Natural killer cell (primary cell): Measurements from ENCODE around the gene EI24. TPM values are rescaled to one million over a fixed set of nuclear protein-coding genes. Genes with fewer than 3 reads are reported as not detected.
A peak's percentile ranks its signal among the peaks of the same experiment; 100 is the strongest.

Experiments
- ATAC-seq, 3 donors: fragments of 150-1000 bp in 2 of 3; fragments of 200-7000 bp in 1 of 3; cut with Tn5 transposase; 1 replicate in 1 of 3; 2 replicates in 2 of 3; pipeline ENCODE4 v1.10.0; 2021; ENCODE audit warnings: mild to moderate bottlenecking in 2 of 3, moderate library complexity in 2 of 3
- DNase-seq, 2 donors: peaks; one replicate each; pipeline versions ENCODE4 v3.0.0 to v3.0.0-alpha.2; 2013 to 2021; ENCODE audit warnings: mixed read lengths in 1 of 2
- H3K27ac ChIP-seq: one replicate; pipeline ENCODE4 v1.5.1; 2013; ENCODE audit warnings: mild to moderate bottlenecking, low read length
- H3K27me3 ChIP-seq: one replicate; pipeline ENCODE4 v1.6.1; 2013; ENCODE audit warnings: low read length; ENCODE audit not compliant: control insufficient read depth, insufficient read depth
- H3K36me3 ChIP-seq: one replicate; pipeline ENCODE4 v1.6.1; 2013; ENCODE audit warnings: low read length; ENCODE audit not compliant: control insufficient read depth, insufficient read depth
- H3K4me1 ChIP-seq: one replicate; pipeline ENCODE4 v1.6.1; 2013; ENCODE audit warnings: low read length; ENCODE audit not compliant: control insufficient read depth, insufficient read depth
- H3K4me3 ChIP-seq: one replicate; pipeline ENCODE4 v1.5.1; 2013; ENCODE audit warnings: low read length
- H3K9me3 ChIP-seq: one replicate; pipeline ENCODE4 v1.6.1; 2013; ENCODE audit warnings: low read length; ENCODE audit not compliant: control insufficient read depth, insufficient read depth
- H3K27ac Mint-ChIP-seq, 2 donors: one replicate each; pipeline ENCODE4 v1.8.0; 2022; ENCODE audit warnings: mild to moderate bottlenecking in 2 of 2, mixed read lengths in 2 of 2, moderate library complexity in 1 of 2
- H3K27me3 Mint-ChIP-seq, 2 donors: one replicate each; pipeline ENCODE4 v1.8.0; 2022; ENCODE audit warnings: low read depth in 2 of 2, mixed read lengths in 2 of 2
- H3K36me3 Mint-ChIP-seq: one replicate; pipeline ENCODE4 v1.8.0; 2022; ENCODE audit warnings: mixed read lengths
- H3K4me1 Mint-ChIP-seq, 2 donors: one replicate each; pipeline ENCODE4 v1.8.0; 2022; ENCODE audit warnings: mixed read lengths in 2 of 2
- H3K4me3 Mint-ChIP-seq: one replicate; pipeline ENCODE4 v1.8.0; 2022; ENCODE audit warnings: mild to moderate bottlenecking, moderate library complexity, mixed read lengths
- H3K9me3 Mint-ChIP-seq, 2 donors: one replicate each; pipeline ENCODE4 v1.8.0; 2022; ENCODE audit warnings: mixed read lengths in 2 of 2
- WGBS: methylation state at CpG from one replicate; pipeline ENCODE4 v1.1.7; 2013; ENCODE audit warnings: missing lambda C conversion rate; ENCODE audit not compliant: insufficient coverage; 5-methylcytosine and 5-hydroxymethylcytosine counted together
- intact Hi-C: fragments of 100-400 bp; cut with micrococcal nuclease; formaldehyde crosslinking; loops from one replicate; pipeline ENCODE4 v1.14.2; 2022
- total RNA-seq, 4 donors: library from RNA; stranded (reverse); fragments of 120-200 nt in 1 of 4; gene quantifications; one replicate each; pipeline versions ENCODE4 v1.2.3 to v1.2.4, GENCODE V29; 2013 to 2022
- TF ChIP-seq, protein P1 (sequence below): fragments of 200-600 bp; IDR thresholded peaks from one replicate; pipeline ENCODE4 v1.8.0; 2022; ENCODE audit warnings: antibody characterized with exemption

Gene EI24
- total RNA-seq, 3 donors from 2014 or later (not counting 1 experiment from before 2014, with no cell fraction given), result 19.5 to 30.0 (median 20.2) TPM

- no peak overlapping the region for H3K27ac ChIP-seq
- no peaks in the 10 kb centered on the region for H3K9me3 Mint-ChIP-seq
- no peak overlapping the region for H3K4me3 ChIP-seq
- no peak overlapping the region for H3K4me3 Mint-ChIP-seq
- no peaks in the 10 kb centered on the region for H3K27me3 Mint-ChIP-seq
- no peaks in the 10 kb centered on the region for H3K27me3 ChIP-seq
- H3K4me1 ChIP-seq, result peaks cover 10% of the 10 kb centered on the region
- intact Hi-C loops, result no loop called here
- TF ChIP-seq, protein P1, sequence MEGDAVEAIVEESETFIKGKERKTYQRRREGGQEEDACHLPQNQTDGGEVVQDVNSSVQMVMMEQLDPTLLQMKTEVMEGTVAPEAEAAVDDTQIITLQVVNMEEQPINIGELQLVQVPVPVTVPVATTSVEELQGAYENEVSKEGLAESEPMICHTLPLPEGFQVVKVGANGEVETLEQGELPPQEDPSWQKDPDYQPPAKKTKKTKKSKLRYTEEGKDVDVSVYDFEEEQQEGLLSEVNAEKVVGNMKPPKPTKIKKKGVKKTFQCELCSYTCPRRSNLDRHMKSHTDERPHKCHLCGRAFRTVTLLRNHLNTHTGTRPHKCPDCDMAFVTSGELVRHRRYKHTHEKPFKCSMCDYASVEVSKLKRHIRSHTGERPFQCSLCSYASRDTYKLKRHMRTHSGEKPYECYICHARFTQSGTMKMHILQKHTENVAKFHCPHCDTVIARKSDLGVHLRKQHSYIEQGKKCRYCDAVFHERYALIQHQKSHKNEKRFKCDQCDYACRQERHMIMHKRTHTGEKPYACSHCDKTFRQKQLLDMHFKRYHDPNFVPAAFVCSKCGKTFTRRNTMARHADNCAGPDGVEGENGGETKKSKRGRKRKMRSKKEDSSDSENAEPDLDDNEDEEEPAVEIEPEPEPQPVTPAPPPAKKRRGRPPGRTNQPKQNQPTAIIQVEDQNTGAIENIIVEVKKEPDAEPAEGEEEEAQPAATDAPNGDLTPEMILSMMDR, result no peak
- H3K36me3 Mint-ChIP-seq, result peaks cover 15% of the 10 kb centered on the region
- no peak for ATAC-seq
- no peak for DNase-seq
- H3K9me3 ChIP-seq, result no peaks in the 10 kb centered on the region
- no peak overlapping the region for H3K27ac Mint-ChIP-seq
- peaks cover 23% of the 10 kb centered on the region for H3K36me3 ChIP-seq
- 96% methylated on average over 1 of the region's 1 CpG for WGBS
- H3K4me1 Mint-ChIP-seq, result peaks cover 13 to 14% of the 10 kb centered on the region in 2 donors
These were observed 18.2 kb downstream of the EI24 start for GRCh38 chr11:125587480-125587879.

- Histone ChIP-seq H3K27ac (no peak overlapping the region), H3K27me3 (no peaks in the 10 kb centered on the region), H3K9me3 (no peaks in the 10 kb centered on the region), H3K4me1 (peaks cover 16% of the 10 kb centered on the region), H3K36me3 (peaks cover 13% of the 10 kb centered on the region), H3K4me3 (no peak overlapping the region)
- Mint-ChIP-seq H3K4me1 (peaks cover 23 to 24% of the 10 kb centered on the region in 2 donors), H3K9me3 (no peaks in the 10 kb centered on the region), H3K27me3 (no peaks in the 10 kb centered on the region), H3K4me3 (no peak overlapping the region), H3K27ac (no peak overlapping the region), H3K36me3 (peaks cover 14% of the 10 kb centered on the region)
- DNase-seq (no peak), ATAC-seq (no peak)
- WGBS, result 91% methylated on average over 2 of the region's 3 CpGs
- intact Hi-C loops, result no loop called here
- TF ChIP-seq, protein P1, result no peak
These were observed 19.2 kb downstream of the EI24 start for GRCh38 chr11:125588505-125588904.

DNA sequence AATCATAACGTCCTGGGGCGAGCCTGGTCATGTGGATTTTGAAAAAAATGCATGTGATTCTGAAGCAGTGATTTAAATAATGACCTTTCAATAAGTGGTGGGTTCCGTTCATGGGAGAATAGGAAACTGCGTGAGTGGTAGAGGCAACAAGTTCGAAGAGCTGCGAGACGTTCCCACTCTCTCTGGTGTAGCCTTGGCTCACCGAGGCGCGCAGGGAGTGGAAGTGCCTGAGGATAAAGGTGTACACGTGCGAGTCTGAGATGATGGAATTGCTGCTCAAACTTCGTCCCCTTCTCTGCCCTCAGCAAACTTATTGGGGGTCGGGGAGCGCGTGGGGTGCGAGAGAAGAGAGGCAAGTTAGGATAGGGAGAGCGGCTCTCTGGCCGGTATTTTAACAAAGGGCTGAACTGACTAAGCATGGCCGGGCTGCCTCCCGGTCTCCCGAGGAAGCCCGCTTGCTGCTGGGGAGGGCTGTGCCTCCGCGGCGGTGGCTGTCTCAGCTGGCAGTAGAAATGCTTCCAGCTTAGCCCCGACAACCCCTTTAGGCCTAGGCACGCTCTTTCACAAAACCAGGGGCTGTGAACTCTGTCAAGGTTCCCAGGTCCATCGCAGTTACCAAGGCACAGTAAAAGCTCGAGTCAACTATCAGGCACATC is 22.5 kb downstream of the EI24 start:
- Mint-ChIP-seq H3K4me1 (peaks cover 41 to 47% of the 10 kb centered on the region in 2 donors), H3K9me3 (no peaks in the 10 kb centered on the region), H3K27me3 (no peaks in the 10 kb centered on the region), H3K36me3 (peaks cover 6% of the 10 kb centered on the region), H3K27ac (peak overlapping the region; percentile 99 to 100), H3K4me3 (peak overlapping the region; percentile 99)
- Histone ChIP-seq H3K4me1 (peaks cover 20% of the 10 kb centered on the region), H3K27ac (peak overlapping the region; percentile 97), H3K36me3 (no peaks in the 10 kb centered on the region), H3K4me3 (peak overlapping the region; percentile 75), H3K9me3 (no peaks in the 10 kb centered on the region), H3K27me3 (no peaks in the 10 kb centered on the region)
- DNase-seq (peak in 1 of 2 donors; percentile 59), ATAC-seq (peak; percentile 17 to 28 (median 18))
- intact Hi-C loops, result loop anchor here (1.0 to 10.0 kb wide), 4 partner anchors 22 to 477 kb away; partner anchors contain the start of genes CHEK1, EI24 and TMEM218
- TF ChIP-seq, protein P1, result no peak
- under 1% methylated on average over 30 of the region's 30 CpGs for WGBS
